Cardiac fibroblast (primary cell): Measurements from ENCODE around the gene DPF3.

Source experiments
- DNase-seq, 2 donors: peaks; one replicate each; pipeline versions ENCODE4 v3.0.0 to v3.0.0-alpha.2; 2010; ENCODE audit warnings: low read depth in 2 of 2
- H3K4me3 ChIP-seq, 2 donors: replicated peaks in 1 of 2; 1 replicate in 1 of 2; 2 replicates in 1 of 2; pipeline ENCODE4 v1.5.1; 2011; ENCODE audit warnings: low read depth in 2 of 2, low read length in 2 of 2, mild to moderate bottlenecking in 2 of 2, moderate library complexity in 1 of 2
- CTCF ChIP-seq: IDR thresholded peaks from one replicate; pipeline ENCODE4 v1.5.1; 2011; ENCODE audit warnings: low read depth, mild to moderate bottlenecking, low read length, inconsistent platforms

DPF3 gene

DNA sequence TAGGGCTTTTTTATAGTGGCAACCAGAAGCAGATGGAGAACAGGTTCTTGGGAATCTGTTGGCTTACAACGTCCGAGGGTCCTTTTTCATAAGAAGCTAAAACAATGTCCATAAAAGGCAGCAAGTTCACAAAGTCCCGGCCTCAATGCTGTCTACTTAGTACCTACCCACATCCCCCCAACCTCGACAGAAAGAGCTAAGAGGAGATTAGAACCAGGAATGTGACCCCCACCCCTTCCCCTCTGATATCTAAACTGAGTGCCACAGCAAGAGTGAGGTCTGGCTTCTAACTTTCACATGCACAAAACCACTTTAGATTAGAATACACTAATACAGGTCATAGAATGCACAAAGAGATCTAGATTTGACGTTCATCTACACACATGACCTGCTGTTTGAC, 4.5 kb downstream of the DPF3 start:
- DNase-seq: peak in 1 of 2 donors; percentile 36
- TF ChIP-seq CTCF: no peak
- H3K4me3 ChIP-seq: no peak overlapping the region

GRCh38 chr14:72888636-72889201, 5.2 kb downstream of the DPF3 start:
- no peak for TF ChIP-seq CTCF
- H3K4me3 ChIP-seq: no peak overlapping the region
- DNase-seq: peak in 1 of 2 donors; percentile 35

DNA sequence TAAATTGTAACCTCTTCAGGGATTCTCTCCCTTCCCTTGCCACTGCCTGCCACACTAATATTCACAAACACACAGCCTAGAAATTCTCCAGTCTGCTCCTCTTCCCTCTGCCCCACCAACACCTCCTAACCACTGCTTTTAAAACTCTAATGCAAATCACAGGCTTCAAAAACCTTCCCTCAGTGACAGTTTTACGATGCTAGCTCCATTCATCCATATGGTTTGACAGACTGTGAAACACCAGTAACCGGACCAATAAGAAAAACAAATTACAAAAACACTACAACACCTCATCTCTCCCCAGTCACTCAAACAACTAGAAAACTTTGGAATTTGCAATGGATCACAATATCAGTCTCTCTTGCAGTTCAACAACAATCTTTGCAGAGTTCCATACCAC, 5.7 kb downstream of the DPF3 start:
- no peak for TF ChIP-seq CTCF
- DNase-seq: no peak
- no peak overlapping the region for H3K4me3 ChIP-seq

- no peak for DNase-seq
- H3K4me3 ChIP-seq: no peak overlapping the region
- no peak for TF ChIP-seq CTCF
Observed at GRCh38 chr14:72887514-72887913, 6.4 kb downstream of the DPF3 start.

DNA sequence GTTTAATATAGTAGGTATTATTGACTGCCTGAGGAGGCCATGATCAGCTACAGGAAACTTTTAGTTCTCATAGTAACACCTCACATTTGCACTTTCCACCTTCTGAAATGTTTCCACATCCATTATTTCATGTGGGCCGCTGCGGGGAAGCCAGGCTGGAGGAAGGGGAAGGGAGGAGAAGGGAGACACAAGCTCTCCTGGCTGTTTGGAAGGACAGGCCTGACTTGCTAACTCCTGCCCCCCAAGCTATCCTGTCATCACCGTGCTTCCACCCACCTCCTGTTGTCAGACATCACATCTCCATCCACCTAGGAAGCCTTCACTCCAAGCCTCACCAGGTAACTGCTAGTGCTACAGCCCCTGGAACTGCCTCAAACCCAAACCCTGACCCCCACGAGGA, 9.5 kb downstream of the DPF3 start:
- no peak overlapping the region for H3K4me3 ChIP-seq
- DNase-seq: no peak
- TF ChIP-seq CTCF: no peak

GRCh38 chr14:72883961-72884360, 9.9 kb downstream of the DPF3 start:
- H3K4me3 ChIP-seq: no peak overlapping the region
- TF ChIP-seq CTCF: no peak
- peak; percentile 28 to 93 for DNase-seq

DNA sequence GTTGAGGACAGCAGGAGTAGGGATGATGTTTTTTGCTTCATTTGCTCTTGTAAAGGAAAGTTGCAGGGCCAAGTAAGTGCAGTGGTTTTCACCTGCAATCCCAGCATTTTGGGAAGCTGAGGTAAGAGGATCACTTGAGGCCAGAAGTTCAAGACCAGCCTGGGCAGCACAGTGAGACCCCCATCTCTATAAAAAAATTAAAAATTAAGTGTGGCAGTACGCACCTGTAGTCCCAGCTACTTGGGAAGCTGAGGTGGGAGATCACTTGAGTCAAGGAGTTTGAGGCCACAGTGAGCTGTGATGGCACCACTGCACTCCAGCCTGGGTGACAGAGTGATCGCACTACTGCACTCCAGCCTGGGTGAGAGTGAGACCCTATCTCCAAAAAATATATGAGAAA, 10.8 kb downstream of the DPF3 start:
- no peak for DNase-seq
- no peak for TF ChIP-seq CTCF
- no peak overlapping the region for H3K4me3 ChIP-seq
